Osteocyte (in vitro differentiated cells): ENCODE measurements around the gene OPRL1. TPM values are rescaled to one million over a fixed set of nuclear protein-coding genes. Genes with fewer than 3 reads are reported as not detected.

ENCODE experiments used
- DNase-seq: peaks from one replicate; pipeline ENCODE4 v3.0.0; 2021; ENCODE audit warnings: mixed read lengths; ENCODE audit not compliant: unreplicated experiment; ENCODE audit errors: extremely low spot score
- H3K27ac Mint-ChIP-seq: one replicate; pipeline ENCODE4 v1.8.0; 2021; ENCODE audit warnings: mild to moderate bottlenecking, mixed read lengths; ENCODE audit not compliant: unreplicated experiment
- H3K27me3 Mint-ChIP-seq: one replicate; pipeline ENCODE4 v1.8.0; 2021; ENCODE audit warnings: mixed read lengths; ENCODE audit not compliant: unreplicated experiment
- H3K36me3 Mint-ChIP-seq: one replicate; pipeline ENCODE4 v1.8.0; 2021; ENCODE audit warnings: mixed read lengths; ENCODE audit not compliant: unreplicated experiment
- H3K4me1 Mint-ChIP-seq: one replicate; pipeline ENCODE4 v1.8.0; 2021; ENCODE audit warnings: mixed read lengths; ENCODE audit not compliant: unreplicated experiment
- H3K4me3 Mint-ChIP-seq: one replicate; pipeline ENCODE4 v1.8.0; 2021; ENCODE audit warnings: mild to moderate bottlenecking, moderate library complexity, mixed read lengths; ENCODE audit not compliant: unreplicated experiment
- H3K9me3 Mint-ChIP-seq: one replicate; pipeline ENCODE4 v1.8.0; 2021; ENCODE audit warnings: mixed read lengths; ENCODE audit not compliant: unreplicated experiment
- total RNA-seq: library from RNA; stranded (reverse); gene quantifications from 2 replicates; pipeline ENCODE4 v1.2.1, GENCODE V29; 2021
- TF ChIP-seq, protein P1 (sequence below): fragments of 200-600 bp; sonication (generic); IDR thresholded peaks from 2 replicates; pipeline ENCODE4 v1.5.0; 2021; ENCODE audit warnings: antibody characterized with exemption, mild to moderate bottlenecking, moderate library complexity

The OPRL1 gene
- total RNA-seq, 1 donor from 2014 or later = 2.1 TPM

DNA sequence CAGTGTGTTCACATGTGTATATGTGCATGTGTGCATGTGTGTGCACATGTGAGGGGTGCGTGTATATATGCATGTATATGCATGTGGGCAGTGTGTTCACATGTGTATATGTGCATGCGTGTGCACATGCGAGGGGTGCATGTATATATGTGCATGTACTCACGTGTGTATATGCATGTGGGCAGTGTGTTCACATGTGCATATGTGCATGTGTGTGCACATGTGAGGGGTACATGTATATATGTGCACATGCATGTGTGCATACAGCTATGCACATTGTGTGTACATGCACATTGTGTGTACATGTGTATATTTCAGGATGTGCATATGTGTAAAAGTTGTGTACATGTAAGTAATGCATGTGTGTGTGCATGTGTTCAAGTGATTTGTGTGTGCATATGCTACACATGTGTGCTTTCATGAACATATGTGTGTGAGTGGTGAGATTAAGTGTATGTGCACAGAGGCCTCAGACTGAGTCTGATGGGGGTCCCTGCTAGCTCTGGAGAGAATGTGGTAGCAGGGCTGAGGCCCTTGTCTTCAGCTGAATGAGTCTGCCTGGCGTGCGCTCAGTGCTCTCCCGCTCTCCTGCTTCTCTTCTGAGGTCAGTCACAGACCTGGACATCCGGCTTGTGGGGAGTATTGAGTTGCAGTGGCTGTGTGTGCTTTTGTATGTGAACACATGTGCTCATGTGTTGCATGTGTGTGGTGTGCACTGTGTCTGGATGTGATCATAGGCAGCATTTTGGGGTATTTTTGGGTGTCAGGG lies 64.4 kb downstream of the OPRL1 start:
- Mint-ChIP-seq H3K4me1 (no peaks in the 10 kb centered on the region), H3K27ac (no peak overlapping the region), H3K4me3 (no peak overlapping the region), H3K27me3 (peaks cover 27% of the 10 kb centered on the region), H3K9me3 (peaks cover 10% of the 10 kb centered on the region), H3K36me3 (no peaks in the 10 kb centered on the region)
- TF ChIP-seq, protein P1, sequence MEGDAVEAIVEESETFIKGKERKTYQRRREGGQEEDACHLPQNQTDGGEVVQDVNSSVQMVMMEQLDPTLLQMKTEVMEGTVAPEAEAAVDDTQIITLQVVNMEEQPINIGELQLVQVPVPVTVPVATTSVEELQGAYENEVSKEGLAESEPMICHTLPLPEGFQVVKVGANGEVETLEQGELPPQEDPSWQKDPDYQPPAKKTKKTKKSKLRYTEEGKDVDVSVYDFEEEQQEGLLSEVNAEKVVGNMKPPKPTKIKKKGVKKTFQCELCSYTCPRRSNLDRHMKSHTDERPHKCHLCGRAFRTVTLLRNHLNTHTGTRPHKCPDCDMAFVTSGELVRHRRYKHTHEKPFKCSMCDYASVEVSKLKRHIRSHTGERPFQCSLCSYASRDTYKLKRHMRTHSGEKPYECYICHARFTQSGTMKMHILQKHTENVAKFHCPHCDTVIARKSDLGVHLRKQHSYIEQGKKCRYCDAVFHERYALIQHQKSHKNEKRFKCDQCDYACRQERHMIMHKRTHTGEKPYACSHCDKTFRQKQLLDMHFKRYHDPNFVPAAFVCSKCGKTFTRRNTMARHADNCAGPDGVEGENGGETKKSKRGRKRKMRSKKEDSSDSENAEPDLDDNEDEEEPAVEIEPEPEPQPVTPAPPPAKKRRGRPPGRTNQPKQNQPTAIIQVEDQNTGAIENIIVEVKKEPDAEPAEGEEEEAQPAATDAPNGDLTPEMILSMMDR = no peak
- DNase-seq = no peak

DNA sequence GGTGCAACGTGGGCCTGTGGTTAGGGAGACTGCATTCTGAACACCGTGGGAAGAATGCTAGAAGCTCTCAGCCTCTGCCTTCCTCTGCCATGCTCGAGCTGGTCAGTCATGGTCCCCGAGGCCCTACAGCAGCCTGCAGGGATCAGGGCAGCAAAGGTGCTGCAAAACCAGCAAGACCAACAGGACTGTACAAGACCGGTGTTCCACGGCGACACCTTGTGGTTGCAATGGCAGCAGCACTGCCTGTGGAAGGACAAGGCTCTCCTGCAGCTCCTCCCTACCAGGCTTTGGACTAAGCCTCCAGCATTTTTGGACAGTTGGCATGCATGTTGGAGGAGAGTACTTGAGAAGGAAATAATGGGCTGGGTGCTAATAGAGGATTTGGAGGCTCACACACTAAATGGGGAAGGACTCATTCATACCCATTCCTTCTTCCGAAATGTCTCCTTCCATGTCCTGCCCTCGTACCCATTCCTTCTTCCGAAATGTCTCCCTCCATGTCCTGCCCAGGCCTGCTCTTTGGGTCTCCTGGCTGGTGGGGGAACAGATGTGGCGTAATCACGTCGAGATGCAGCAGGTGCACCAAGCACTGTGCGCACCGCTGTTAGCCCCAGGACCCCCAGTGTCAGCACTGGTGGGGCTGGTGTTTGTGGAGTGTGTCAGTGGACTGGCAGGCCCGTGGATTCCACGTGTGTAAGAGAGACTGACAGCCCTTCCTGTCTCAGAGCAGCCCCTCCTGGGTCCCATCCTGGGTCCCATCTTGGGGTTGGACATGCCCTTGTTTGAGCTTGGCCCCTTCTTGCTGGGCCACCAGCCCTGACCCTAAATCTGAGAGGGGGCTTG lies 65.8 kb downstream of the OPRL1 start:
- H3K4me1 Mint-ChIP-seq = no peaks in the 10 kb centered on the region
- DNase-seq = no peak
- no peak overlapping the region for H3K27ac Mint-ChIP-seq
- TF ChIP-seq, protein P1 = no peak
- no peaks in the 10 kb centered on the region for H3K36me3 Mint-ChIP-seq
- H3K27me3 Mint-ChIP-seq = peaks cover 19% of the 10 kb centered on the region
- H3K4me3 Mint-ChIP-seq = no peak overlapping the region
- H3K9me3 Mint-ChIP-seq = peaks cover 10% of the 10 kb centered on the region

DNA sequence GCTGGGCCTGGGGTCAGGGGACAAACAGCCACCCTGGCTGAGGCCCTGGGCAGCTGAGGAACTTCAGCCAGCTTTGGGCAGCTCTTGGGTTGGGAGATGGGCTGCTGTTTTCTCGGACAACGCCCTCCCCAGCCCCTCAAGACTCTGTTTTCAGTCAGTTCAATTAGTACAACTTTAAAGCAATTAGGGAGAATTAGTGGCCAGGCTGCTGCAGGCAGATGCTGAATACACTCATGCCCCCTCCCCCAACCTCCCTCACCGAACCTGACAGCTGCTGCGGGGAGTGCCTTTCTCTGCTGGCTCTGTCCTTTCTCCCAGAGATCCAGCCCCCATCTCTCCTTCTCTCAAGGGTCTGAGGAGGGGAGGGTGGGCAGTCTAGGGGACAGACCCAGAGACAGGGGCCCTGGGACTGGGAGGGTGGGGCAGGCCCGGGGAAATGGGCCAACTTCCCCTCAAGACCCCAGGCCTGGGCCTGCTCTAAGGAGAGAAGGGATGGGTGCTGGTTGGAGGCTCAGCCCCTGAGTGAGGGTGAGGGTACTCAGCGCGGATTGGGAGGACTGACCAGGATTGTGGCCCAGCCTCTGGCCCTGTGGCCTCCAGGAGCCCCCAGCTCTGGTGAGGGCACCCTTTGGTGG lies 66.5 kb downstream of the OPRL1 start:
- TF ChIP-seq, protein P1 = no peak
- DNase-seq = no peak

DNA sequence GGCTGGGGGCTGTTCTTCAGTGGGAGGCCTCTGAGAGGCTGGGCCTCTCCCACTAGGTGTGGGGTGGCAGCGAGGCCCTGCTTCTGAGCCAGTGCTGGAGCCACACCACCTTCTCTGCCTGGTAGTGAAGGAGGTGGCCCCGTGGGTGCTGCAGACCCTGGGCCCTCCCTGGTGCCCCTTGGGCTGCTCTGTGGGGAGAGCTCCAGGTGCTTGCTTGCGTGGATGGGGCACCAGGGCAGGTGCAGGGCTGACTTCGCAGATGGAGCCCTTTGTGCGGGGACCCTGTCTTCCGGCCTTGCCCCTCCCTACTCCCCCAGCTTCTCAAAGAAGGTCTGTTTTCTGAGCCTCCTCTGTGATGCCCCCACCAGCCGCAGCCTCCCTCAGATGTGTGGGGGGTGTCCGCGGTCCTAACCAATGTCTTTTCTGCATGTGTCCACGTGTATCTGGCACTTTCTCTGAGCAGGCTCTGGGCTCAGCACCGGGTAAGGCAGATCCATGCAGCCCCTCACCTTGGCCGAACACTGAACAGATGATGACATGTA lies 67.1 kb downstream of the OPRL1 start:
- DNase-seq = no peak
- H3K9me3 Mint-ChIP-seq = peaks cover 10% of the 10 kb centered on the region
- H3K4me3 Mint-ChIP-seq = no peak overlapping the region
- no peaks in the 10 kb centered on the region for H3K36me3 Mint-ChIP-seq
- peaks cover 18% of the 10 kb centered on the region for H3K27me3 Mint-ChIP-seq
- TF ChIP-seq, protein P1 = no peak
- H3K27ac Mint-ChIP-seq = no peak overlapping the region
- no peaks in the 10 kb centered on the region for H3K4me1 Mint-ChIP-seq

More for the DNA sequence above, 66.5 kb downstream of the OPRL1 start:
- Mint-ChIP-seq H3K4me1 (no peaks in the 10 kb centered on the region), H3K27ac (no peak overlapping the region), H3K36me3 (no peaks in the 10 kb centered on the region), H3K9me3 (peaks cover 10% of the 10 kb centered on the region), H3K4me3 (no peak overlapping the region), H3K27me3 (peaks cover 16% of the 10 kb centered on the region)
